WTC11 (cell line): ENCODE measurements around the gene CDK5R2.
"Not testable (repeated sequence)": the region's sequence is repeated elsewhere in the genome, so short reads cannot be mapped to it uniquely, and the experiment has no call there.

ENCODE experiments used
- AFF4 ChIP-seq: sonication (generic); formaldehyde crosslinking; IDR thresholded peaks from 2 replicates; pipeline ENCODE4 v1.8.1; 2023; ENCODE audit warnings: mild to moderate bottlenecking, missing genetic modification reagents, borderline replicate concordance
- ATF6 ChIP-seq: sonication (generic); formaldehyde crosslinking; IDR thresholded peaks from 2 replicates; pipeline ENCODE4 v1.8.1; 2023; ENCODE audit warnings: mild to moderate bottlenecking, missing genetic modification reagents
- CREM ChIP-seq: sonication (generic); formaldehyde crosslinking; IDR thresholded peaks from 2 replicates; pipeline ENCODE4 v1.8.1; 2022; ENCODE audit warnings: mild to moderate bottlenecking, missing genetic modification reagents, moderate library complexity
- CTCF ChIP-seq: fragments of 200-600 bp; IDR thresholded peaks from 2 replicates; pipeline ENCODE4 v1.8.0; 2022; ENCODE audit warnings: antibody characterized with exemption
- IRF2 ChIP-seq: sonication (generic); formaldehyde crosslinking; IDR thresholded peaks from 2 replicates; pipeline ENCODE4 v1.8.0; 2022; ENCODE audit warnings: low read depth, missing genetic modification reagents, borderline replicate concordance
- MYBL2 ChIP-seq: sonication (generic); formaldehyde crosslinking; IDR thresholded peaks from 2 replicates; pipeline ENCODE4 v1.8.1; 2023; ENCODE audit warnings: mild to moderate bottlenecking, moderate library complexity, missing genetic modification reagents
- SOX15 ChIP-seq: fragments of 250-450 bp; sonication (Bioruptor Pico); IDR thresholded peaks from 2 replicates; pipeline ENCODE4 v1.9.0; 2021; ENCODE audit warnings: mild to moderate bottlenecking
- TEAD4 ChIP-seq: sonication (generic); formaldehyde crosslinking; IDR thresholded peaks from 2 replicates; pipeline ENCODE4 v1.8.0; 2022; ENCODE audit warnings: mild to moderate bottlenecking, missing genetic modification reagents
- ZNF232 ChIP-seq: sonication (generic); formaldehyde crosslinking; IDR thresholded peaks from 2 replicates; pipeline ENCODE4 v1.8.0; 2022; ENCODE audit warnings: mild to moderate bottlenecking, missing genetic modification reagents
- ZNF317 ChIP-seq: sonication (generic); formaldehyde crosslinking; IDR thresholded peaks from 2 replicates; pipeline ENCODE4 v1.8.1; 2023; ENCODE audit warnings: low read depth, mild to moderate bottlenecking, moderate library complexity, missing genetic modification reagents, borderline replicate concordance
- ZNF425 ChIP-seq: fragments of 250-450 bp; sonication (Bioruptor Pico); conservative IDR thresholded peaks from 2 replicates; pipeline ENCODE4 v1.9.0; 2021; ENCODE audit warnings: mild to moderate bottlenecking
- ZSCAN18 ChIP-seq: fragments of 250-450 bp; sonication (Bioruptor Pico); IDR thresholded peaks from 2 replicates; pipeline ENCODE4 v2.1.2; 2022; ENCODE audit warnings: mild to moderate bottlenecking, moderate library complexity

GRCh38 chr2:218930488-218930887 is 29.0 kb upstream of the CDK5R2 start:
- TF ChIP-seq ZSCAN18; ZNF317 (CRISPR knock-in tag); CTCF; AFF4 (CRISPR knock-in tag); ZNF232 (CRISPR knock-in tag); ZNF425 (CRISPR knock-in tag); ATF6; CREM (CRISPR knock-in tag); TEAD4 (CRISPR knock-in tag); MYBL2 (CRISPR knock-in tag); IRF2 (CRISPR knock-in tag); SOX15 (CRISPR knock-in tag): not testable (repeated sequence)
